Stimulated activated naive CD8-positive, alpha-beta T cell treated with anti-CD3 and anti-CD28 coated beads, Interleukin-15, Interleukin-2, amounts not matched to agents 100 U/mL and 50 U/mL, for 24 hours (primary cell): ENCODE results near the gene GART.

ENCODE experiments used
- ATAC-seq: fragments of 150-1000 bp; cut with Tn5 transposase; one replicate; pipeline ENCODE4 v1.10.0; 2021
- DNase-seq: peaks from one replicate; pipeline ENCODE4 v3.0.0; 2021

Gene GART

GRCh38 chr21:33552999-33553598 lies 11.2 kb upstream of the GART start:
- DNase-seq (no peak), ATAC-seq (no peak)

- ATAC-seq (peak; percentile 32), DNase-seq (no peak)
Observed at GRCh38 chr21:33552093-33552998, 10.4 kb upstream of the GART start.

GRCh38 chr21:33551664-33552063 lies 9.7 kb upstream of the GART start:
- ATAC-seq (no peak), DNase-seq (no peak)

- no peak for ATAC-seq
- no peak for DNase-seq
Observed at GRCh38 chr21:33550772-33551660, 9.1 kb upstream of the GART start.

- no peak for ATAC-seq
- no peak for DNase-seq
Observed at GRCh38 chr21:33549848-33550771, 8.2 kb upstream of the GART start.

GRCh38 chr21:33546086-33546485 lies 4.2 kb upstream of the GART start:
- ATAC-seq, result no peak

GRCh38 chr21:33544451-33545195 lies 2.7 kb upstream of the GART start:
- ATAC-seq (no peak), DNase-seq (no peak)

More at GRCh38 chr21:33546086-33546485, 4.2 kb upstream of the GART start:
- DNase-seq, result no peak

- DNase-seq, result peak; percentile 87
- ATAC-seq, result no peak
Observed at GRCh38 chr21:33543505-33544129, 1.7 kb upstream of the GART start.

GRCh38 chr21:33542640-33543504 lies 955 bp upstream of the GART start, which contains the start of gene SON:
TSS of gene SON (plus strand) at chr21:33543038. CDS start at chr21:33543093, 55 bp downstream.
- ATAC-seq (peak; percentile 96), DNase-seq (peak; percentile 96)

- DNase-seq, result peak; percentile 37
Observed at GRCh38 chr21:33541105-33541711, 709 bp downstream of the GART start.

GRCh38 chr21:33540711-33541104 lies 1.2 kb downstream of the GART start:
- no peak for ATAC-seq

More at GRCh38 chr21:33541105-33541711, 709 bp downstream of the GART start:
- ATAC-seq, result no peak

GRCh38 chr21:33539616-33540015 lies 2.3 kb downstream of the GART start:
- ATAC-seq (no peak), DNase-seq (no peak)

More at GRCh38 chr21:33540711-33541104, 1.2 kb downstream of the GART start:
- DNase-seq, result no peak

GRCh38 chr21:33537212-33537611 lies 4.7 kb downstream of the GART start:
- DNase-seq, result no peak
- no peak for ATAC-seq

GRCh38 chr21:33531007-33531406 lies 10.9 kb downstream of the GART start:
- ATAC-seq (no peak), DNase-seq (no peak)

- ATAC-seq (no peak), DNase-seq (no peak)
Observed at GRCh38 chr21:33522953-33523349, 19.0 kb downstream of the GART start.

- no peak for ATAC-seq
- DNase-seq, result no peak
Observed at GRCh38 chr21:33522297-33522952, 19.5 kb downstream of the GART start.

GRCh38 chr21:33518899-33519298 lies 23.0 kb downstream of the GART start:
- DNase-seq, result no peak
- no peak for ATAC-seq

GRCh38 chr21:33514229-33514628 lies 27.7 kb downstream of the GART start:
- DNase-seq, result no peak
- no peak for ATAC-seq
